Breast epithelium (tissue), 3 donors: ENCODE measurements around the gene AGAP1.

ENCODE experiments used
- CTCF ChIP-seq, 3 donors: fragments of 450-650 bp; IDR thresholded peaks; one replicate each; pipeline ENCODE4 v1.5.1; 2016 to 2017; ENCODE audit warnings: antibody characterized with exemption in 3 of 3, mild to moderate bottlenecking in 3 of 3, moderate library complexity in 3 of 3
- POLR2A ChIP-seq: fragments of 450-650 bp; IDR thresholded peaks from one replicate; pipeline ENCODE4 v1.6.1; 2016; ENCODE audit warnings: antibody characterized with exemption, mild to moderate bottlenecking, moderate library complexity

- TF ChIP-seq POLR2A: no peak
- TF ChIP-seq CTCF (IDR thresholded peaks at IDR 0.05): no peak
Measured at GRCh38 chr2:235726554-235726953, 232.7 kb downstream of the AGAP1 start.
